GM21786 (cell line): ENCODE results near the gene MAP3K1.
"Not testable (repeated sequence)": the region's sequence is repeated elsewhere in the genome, so short reads cannot be mapped to it uniquely, and the experiment has no call there.

Source experiments
- ATAC-seq: cut with Tn5 transposase; IDR thresholded peaks from one replicate; pipeline ENCODE4 v1.9.1; 2021; ENCODE audit not compliant: unreplicated experiment

Gene MAP3K1

GRCh38 chr5:56815658-56816545, 553 bp downstream of the MAP3K1 start:
- peak; percentile 15 for ATAC-seq

DNA sequence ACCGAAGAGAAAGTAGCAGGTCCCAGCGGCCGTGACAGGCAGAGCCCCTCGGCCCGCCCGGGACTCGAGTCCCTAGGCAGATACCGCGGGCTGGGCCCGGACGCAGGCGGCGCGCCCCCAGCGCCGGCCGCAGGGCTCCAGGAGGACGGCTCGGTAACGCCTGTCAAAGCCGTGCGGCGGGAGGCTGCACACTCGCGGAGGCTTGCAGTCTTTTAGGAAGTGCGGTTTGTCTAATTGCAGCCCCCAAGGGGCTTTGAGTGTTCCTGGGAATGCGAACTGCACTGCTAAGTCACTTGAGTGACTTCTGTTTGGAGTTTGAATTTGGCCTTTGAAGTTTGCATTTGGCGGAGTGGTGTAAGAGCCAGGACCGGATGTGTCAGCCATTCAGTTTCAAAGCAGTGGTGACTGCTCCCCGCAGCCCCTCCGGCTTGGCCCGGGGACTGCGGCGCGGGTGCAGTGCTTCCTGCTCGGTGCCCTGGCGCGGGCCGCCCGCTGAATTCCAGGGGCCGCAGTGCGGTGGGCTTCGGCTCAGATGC, 1.3 kb downstream of the MAP3K1 start:
- peak; percentile 42 for ATAC-seq

DNA sequence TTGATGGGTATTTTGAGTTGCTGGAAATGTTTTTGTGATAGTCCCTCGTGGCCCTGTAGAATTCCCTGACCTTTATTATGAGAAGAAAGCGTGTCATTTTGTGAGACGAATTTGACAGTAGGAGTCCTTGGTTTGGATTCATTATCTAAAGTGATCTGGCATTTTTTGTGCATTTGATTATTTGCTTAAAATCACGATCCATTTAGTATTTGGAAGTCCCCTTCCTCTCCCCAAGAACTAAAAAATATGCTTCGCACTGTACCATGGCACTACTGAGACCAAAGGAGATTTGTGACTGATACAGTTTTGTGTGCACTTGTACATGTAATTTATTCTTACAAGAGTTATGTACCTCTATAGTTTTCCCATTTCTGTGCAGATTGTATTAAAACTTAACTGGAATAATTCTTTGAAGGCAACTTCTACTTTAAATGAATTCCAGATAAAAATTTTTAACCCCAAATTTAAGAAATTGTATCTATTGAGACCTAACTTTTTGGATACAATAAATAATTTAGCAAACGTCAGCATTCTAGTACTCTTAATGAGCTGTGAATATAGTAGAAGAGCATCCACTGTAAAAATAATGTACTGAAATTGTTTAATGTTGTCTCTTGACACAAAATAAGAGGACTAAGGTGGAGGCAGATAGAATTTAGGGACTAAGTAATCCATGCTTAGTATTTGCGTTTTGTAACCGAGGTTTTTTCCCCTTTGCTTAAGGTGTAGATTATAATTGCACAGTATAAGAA, 2.1 kb downstream of the MAP3K1 start:
- ATAC-seq: no peak

DNA sequence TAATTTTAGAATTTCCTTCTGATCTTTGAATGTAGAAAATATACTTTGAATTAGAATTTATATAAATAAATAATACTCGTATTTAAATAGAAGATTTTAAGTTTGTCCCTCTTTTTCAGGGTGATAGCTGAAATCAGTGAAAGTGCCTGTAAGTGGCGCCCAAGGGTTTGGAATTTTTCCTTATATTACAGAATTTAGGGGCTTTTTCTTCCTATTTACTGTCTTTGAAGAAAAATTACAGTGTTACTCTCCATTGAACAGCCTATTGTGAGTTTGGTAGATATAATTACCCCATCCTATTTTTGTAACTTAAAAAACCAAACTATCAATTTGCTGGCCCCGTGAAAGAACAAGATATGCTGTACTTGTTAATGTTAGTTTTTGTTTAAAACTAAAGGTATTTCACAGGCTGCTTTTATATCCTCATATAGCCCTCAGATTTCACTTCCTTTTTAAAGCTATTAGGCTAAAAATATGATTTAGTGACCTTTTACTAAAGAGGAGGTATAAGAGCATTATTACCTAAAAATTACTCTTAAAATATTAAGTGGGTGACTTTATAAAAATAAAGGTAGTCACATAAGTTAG, 3.2 kb downstream of the MAP3K1 start:
- ATAC-seq: no peak

DNA sequence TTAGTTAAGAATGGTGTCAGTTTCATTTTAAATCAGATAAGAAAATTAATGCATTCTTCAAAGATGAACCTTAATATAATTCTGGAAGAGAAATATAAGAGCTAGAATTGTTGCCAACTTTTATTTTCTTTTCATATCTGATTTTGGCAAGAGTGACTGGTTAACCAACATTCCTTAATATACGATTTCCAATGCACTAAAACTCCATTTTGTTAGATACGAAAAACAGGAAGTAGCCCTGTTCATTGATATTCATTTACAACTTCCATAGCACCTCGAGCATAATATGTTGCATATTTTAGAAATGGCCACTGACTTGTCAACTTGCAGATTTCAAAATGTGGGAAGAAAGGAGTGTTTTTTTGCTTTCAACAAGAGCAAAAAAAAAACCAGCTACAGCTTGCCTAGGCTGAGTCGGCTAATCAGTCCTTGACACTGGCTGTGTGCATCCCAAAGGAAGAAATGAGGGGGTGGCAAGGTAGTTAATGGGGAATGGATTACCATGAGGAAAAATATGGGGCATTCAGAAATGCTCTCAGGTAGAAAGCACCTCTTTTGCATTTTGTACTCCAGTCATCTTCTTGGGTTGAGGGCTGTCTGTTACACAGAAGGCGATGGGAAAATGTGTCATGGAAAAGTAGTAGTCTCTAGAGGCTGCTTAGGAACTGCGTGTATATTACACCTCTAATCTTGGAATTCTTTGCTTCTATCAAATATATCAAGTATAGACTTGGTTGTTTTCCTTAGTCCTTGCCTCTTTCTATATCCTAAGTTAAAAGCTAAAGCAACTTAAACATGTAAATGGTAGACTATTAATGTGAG, 3.9 kb downstream of the MAP3K1 start:
- no peak for ATAC-seq

DNA sequence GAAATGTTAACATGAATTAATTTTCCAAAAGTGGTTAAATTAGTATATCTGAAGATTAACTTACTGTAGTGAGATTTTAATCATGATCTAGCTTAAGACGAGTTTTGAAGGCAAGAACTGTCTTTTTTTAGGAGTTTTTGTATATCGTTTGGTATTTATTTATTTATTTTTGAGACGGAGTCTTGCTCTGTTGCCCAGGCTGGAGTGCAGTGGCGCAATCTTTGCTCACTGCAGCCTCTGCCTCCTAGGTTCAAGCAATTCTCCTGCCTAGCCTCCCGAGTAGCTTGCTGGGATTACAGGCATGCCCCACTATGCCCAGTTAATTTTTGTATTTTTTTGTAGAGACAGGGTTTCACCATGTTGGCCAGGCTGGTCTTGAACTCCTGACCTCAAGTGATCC, 6.5 kb downstream of the MAP3K1 start:
- not testable (repeated sequence) for ATAC-seq

GRCh38 chr5:56822981-56823380, 7.6 kb downstream of the MAP3K1 start:
- ATAC-seq: no peak

DNA sequence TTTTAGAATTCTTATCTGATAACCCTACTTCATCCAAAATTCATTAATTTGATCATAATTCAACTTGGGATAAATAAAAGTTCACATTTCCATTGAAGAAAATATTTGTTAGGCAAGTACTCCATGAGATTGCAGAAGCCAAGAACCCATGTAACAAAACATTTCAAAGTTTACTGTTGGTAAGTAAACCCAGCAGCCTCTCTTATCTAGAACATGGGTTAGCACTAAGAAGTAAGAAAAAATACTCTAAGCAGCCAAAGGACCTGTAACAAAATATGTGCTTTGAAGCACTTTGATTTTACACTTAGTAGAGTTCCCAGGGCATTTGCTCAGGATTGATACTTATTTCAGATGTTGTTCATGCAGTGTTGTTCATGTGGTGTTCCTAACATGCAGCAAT, 8.7 kb downstream of the MAP3K1 start:
- no peak for ATAC-seq

DNA sequence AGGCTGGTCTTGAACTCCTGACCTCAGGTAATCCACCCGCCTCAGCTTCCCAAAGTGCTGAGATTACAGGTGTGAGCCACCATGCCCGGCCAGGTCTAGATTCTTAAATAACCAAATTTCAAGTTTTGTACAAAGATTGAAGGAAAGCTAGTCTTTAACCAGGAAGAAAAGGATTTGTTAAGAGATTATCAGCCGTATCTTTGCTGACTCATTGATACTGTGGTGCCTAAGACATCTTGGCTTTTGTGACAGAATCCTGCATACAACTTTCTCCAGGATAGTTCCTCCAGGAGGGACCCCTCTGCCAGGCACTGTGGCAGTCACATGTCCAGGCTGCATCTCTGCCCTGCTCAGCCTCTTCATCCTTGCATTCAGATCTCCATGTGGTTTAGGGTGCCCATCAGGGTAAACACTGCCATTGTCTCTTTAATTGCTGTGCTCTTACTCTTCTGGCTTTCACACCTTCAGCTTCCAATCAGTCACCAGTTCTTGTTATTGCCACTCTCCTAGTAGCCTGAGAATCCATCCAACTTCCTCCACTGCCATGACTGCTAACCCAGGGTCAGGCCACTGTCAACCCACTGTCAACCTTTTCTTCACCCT, 10.0 kb downstream of the MAP3K1 start:
- ATAC-seq: no peak

GRCh38 chr5:56827049-56827448, 11.7 kb downstream of the MAP3K1 start:
- no peak for ATAC-seq

DNA sequence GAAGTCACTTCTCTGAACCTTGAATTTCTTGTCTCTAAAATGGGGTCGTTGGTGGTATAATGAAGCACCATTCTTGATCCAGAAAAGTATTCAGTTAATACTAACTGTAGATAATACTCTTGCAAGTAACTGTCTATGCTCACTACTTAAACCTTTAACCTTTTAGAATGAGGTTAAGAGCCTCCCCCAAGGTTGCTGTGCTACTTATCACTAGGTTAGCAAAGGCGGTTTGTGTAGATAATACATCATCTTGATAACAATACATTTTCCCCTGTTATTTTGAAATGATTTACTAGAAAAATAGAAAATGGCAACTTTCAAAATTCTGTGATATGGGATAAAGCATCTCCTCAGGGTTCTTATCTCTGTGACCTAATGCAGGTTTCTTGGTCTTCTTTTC, 12.6 kb downstream of the MAP3K1 start:
- no peak for ATAC-seq

- ATAC-seq: no peak
These were observed 14.0 kb downstream of the MAP3K1 start for GRCh38 chr5:56829137-56829908.

DNA sequence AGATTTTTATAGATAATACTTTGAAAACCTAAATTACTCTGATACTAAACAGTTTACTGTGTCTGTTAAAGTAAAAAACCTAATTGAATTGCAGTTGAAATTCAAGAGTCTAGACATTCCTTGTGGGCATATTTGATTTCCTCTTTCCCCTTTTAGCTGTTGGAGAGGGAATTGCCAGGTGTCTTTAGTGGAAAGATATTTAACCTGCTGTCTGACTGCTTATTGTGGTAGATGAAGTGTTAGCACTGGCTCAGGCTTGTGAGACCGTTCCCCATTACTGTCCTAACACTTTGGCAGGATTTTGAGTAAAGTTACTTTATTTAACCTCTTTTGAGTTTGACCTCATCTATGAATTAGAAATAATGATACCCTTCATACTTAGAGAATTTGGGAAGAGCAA, 16.4 kb downstream of the MAP3K1 start:
- ATAC-seq: no peak

DNA sequence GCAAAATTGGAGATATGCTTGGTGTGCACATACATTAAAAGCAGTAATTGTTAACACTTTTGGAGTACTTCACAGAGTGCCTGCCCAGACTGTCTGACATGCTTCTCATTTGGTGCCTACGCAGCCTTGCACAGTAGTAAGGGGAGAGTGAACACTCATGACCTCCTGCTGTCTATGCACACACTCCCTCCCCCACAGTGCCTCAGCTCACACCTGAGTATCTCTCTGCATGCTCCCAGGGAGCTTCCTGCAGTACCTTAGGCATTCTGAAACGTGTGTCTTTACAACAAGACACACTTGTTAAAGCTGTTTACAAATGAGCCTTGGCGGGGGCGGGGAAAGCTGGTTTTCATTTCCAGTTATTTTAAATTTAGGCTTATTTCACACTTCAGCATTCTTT, 18.0 kb downstream of the MAP3K1 start:
- ATAC-seq: no peak

DNA sequence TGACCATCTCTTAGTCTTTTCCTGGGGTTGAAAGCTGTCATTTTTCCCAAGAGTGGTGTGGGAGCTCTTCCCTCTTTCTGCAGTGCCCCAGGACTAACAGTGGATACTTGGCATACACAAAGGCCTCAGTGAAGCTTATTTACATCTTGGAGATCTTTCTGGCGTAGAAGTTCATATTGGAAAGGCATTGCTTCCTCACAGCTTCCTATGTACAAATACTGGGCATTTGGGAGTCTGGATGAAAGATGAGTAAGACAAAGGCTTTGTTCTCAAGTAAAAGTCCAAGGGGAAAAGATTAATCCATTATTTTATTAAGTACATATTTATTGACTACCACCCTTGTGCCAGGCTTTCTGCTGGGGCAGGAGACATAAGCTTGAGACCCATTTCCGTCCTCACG, 22.0 kb downstream of the MAP3K1 start:
- ATAC-seq: no peak

DNA sequence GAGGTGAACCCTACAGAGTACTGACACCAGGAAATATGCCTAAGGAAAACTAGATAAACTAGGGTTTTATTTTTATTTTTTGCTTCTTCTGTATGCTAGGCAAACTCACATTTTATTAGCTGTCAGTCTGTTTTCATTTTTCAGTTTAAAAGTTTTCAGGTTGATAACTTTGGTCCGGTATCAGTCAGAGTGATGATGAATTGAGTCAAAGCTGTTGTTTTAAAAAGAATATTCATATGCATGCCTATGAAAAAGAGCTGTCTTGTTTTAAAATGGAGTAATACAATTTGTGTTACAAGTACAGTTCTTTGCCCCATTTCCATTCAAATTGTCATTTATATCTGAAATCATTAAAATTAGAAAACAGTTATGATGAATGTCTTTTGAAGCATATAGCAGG, 22.6 kb downstream of the MAP3K1 start:
- ATAC-seq: no peak

DNA sequence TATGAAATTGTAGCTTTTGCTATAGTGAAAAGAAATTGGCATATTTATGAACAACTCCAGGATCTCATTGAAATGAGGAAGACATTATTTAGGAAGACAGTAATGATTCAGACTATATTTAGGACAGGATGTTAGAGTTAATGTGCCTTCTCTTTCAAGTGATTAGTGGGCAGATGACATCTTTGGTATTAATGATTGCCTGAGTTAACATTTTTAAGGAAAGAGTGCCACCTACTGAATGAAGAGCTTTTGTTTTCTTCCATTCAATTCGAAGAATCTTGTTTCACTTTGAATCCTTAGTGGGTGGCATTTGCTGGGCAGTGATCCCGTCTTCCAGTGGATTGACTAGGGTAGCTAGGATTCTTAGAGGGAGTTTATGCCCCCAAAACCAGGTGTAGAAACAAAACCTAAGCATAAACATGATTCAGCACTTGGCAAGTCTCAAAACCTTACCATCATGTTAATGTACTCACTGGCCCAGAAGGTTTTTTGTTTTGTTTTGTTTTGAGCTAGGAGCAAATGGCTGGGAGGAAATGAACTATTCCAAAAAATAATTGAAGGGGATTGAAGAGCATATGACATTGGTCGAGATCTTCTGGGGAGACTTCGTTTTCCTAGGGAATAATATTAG, 23.2 kb downstream of the MAP3K1 start:
- ATAC-seq: peak; percentile 82

GRCh38 chr5:56839062-56839461, 23.7 kb downstream of the MAP3K1 start:
- no peak for ATAC-seq

DNA sequence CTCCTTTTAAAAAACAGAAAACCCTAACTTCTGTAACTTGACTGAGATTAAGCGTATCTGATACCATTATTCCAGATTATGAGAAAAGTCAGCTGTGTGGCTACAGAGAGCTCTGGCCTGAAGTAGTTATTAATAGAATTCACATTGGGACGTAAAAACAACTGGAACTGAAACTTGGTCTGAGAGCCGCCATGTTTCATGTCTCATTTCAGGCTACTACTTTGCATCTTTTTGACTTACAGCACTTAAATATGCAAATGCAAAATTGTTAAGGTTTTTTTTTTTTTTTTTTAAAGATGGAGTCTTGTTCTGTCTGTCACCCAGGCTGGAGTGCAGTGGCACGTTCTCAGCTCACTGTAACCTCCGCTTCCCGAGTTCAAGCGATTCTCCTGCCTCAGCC, 25.2 kb downstream of the MAP3K1 start:
- ATAC-seq: no peak
